GM12865 (cell line): ENCODE results near the gene ZNF701.
"Not testable (repeated sequence)": the region's sequence is repeated elsewhere in the genome, so short reads cannot be mapped to it uniquely, and the experiment has no call there.

ENCODE experiments used
- DNase-seq: peaks from one replicate; pipeline ENCODE4 v3.0.0; 2010; ENCODE audit warnings: low read depth
- H3K4me3 ChIP-seq: 2 replicates; pipeline ENCODE4 v1.5.1; 2011; ENCODE audit warnings: mild to moderate bottlenecking, low read depth, low read length, control low read depth
- CTCF ChIP-seq: IDR thresholded peaks from 2 replicates; pipeline ENCODE4 v1.5.1; 2011; ENCODE audit warnings: low read length, control low read depth, low read depth, inconsistent platforms; ENCODE audit not compliant: insufficient read depth; ENCODE audit errors: missing control alignments

ZNF701 gene

GRCh38 chr19:52626915-52627314 is 56.8 kb downstream of the ZNF701 start:
- H3K4me3 ChIP-seq = no peak overlapping the region
- no peak for DNase-seq
- no peak for TF ChIP-seq CTCF

- not testable (repeated sequence) for H3K4me3 ChIP-seq, DNase-seq
Observed at GRCh38 chr19:52627441-52627840, 57.4 kb downstream of the ZNF701 start.

- TF ChIP-seq CTCF = no peak
- H3K4me3 ChIP-seq = no peak overlapping the region
- DNase-seq = no peak
Observed at GRCh38 chr19:52635786-52636570, 65.9 kb downstream of the ZNF701 start.
